A549 (cell line): ENCODE data around the gene HDAC3.

Experiments used
- CTCF ChIP-seq: fragments of >200 bp; sonication (Bioruptor Twin); formaldehyde crosslinking; IDR thresholded peaks from 3 replicates; pipeline ENCODE4 v1.5.1; 2016
- ESRRA ChIP-seq: fragments of 150-350 bp; IDR thresholded peaks from 2 replicates; pipeline ENCODE4 v1.6.1; 2014; ENCODE audit warnings: mild to moderate bottlenecking, low read length, borderline replicate concordance
- FOSB ChIP-seq: fragments of 250-450 bp; sonication (Bioruptor Pico); IDR thresholded peaks from 2 replicates; pipeline ENCODE4 v1.5.0; 2020; ENCODE audit warnings: mild to moderate bottlenecking, moderate library complexity
- JUN ChIP-seq, 2 experiments: fragments of >200 bp; sonication (Bioruptor Twin); formaldehyde crosslinking; IDR thresholded peaks; 2 replicates in 1 of 2; 3 replicates in 1 of 2; pipeline ENCODE4 v1.6.1; 2016 to 2017
- JUNB ChIP-seq: fragments of >200 bp; sonication (Bioruptor Twin); formaldehyde crosslinking; IDR thresholded peaks from 2 replicates; pipeline ENCODE4 v1.6.1; 2016
- KDM1A ChIP-seq: fragments of 200-600 bp; sonication (generic); IDR thresholded peaks from 2 replicates; pipeline ENCODE4 v1.6.1; 2016; ENCODE audit warnings: low read depth, mild to moderate bottlenecking
- MAFK ChIP-seq: fragments of 450-650 bp; IDR thresholded peaks from 2 replicates; pipeline ENCODE4 v1.6.1; 2014; ENCODE audit not compliant: partially characterized antibody
- PHF8 ChIP-seq: fragments of 200-600 bp; sonication (generic); IDR thresholded peaks from 2 replicates; pipeline ENCODE4 v1.6.1; 2016; ENCODE audit warnings: low read depth, mild to moderate bottlenecking, antibody characterized with exemption, moderate library complexity, borderline replicate concordance
- TF ChIP-seq, protein P1 (sequence below): fragments of 200-600 bp; sonication (generic); IDR thresholded peaks from 2 replicates; pipeline ENCODE4 v1.6.1; 2016; ENCODE audit warnings: antibody characterized with exemption, mild to moderate bottlenecking, moderate library complexity

- TF ChIP-seq CTCF = no peak
- TF ChIP-seq MAFK = no peak
- TF ChIP-seq KDM1A = no peak
- TF ChIP-seq, protein P1, sequence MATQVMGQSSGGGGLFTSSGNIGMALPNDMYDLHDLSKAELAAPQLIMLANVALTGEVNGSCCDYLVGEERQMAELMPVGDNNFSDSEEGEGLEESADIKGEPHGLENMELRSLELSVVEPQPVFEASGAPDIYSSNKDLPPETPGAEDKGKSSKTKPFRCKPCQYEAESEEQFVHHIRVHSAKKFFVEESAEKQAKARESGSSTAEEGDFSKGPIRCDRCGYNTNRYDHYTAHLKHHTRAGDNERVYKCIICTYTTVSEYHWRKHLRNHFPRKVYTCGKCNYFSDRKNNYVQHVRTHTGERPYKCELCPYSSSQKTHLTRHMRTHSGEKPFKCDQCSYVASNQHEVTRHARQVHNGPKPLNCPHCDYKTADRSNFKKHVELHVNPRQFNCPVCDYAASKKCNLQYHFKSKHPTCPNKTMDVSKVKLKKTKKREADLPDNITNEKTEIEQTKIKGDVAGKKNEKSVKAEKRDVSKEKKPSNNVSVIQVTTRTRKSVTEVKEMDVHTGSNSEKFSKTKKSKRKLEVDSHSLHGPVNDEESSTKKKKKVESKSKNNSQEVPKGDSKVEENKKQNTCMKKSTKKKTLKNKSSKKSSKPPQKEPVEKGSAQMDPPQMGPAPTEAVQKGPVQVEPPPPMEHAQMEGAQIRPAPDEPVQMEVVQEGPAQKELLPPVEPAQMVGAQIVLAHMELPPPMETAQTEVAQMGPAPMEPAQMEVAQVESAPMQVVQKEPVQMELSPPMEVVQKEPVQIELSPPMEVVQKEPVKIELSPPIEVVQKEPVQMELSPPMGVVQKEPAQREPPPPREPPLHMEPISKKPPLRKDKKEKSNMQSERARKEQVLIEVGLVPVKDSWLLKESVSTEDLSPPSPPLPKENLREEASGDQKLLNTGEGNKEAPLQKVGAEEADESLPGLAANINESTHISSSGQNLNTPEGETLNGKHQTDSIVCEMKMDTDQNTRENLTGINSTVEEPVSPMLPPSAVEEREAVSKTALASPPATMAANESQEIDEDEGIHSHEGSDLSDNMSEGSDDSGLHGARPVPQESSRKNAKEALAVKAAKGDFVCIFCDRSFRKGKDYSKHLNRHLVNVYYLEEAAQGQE = no peak
- no peak for TF ChIP-seq PHF8
- TF ChIP-seq JUN (IDR thresholded peaks at IDR 0.05) = no peak
- TF ChIP-seq JUNB = no peak
- no peak for TF ChIP-seq FOSB (CRISPR knock-in tag)
- no peak for TF ChIP-seq ESRRA
Measured at GRCh38 chr5:141662028-141662427, 25.4 kb upstream of the HDAC3 start.
